Right atrium auricular region (tissue), 2 donors: ENCODE data around the gene MTUS2. TPM values are rescaled to one million over a fixed set of nuclear protein-coding genes. Genes with fewer than 3 reads are reported as not detected.
A peak's percentile ranks its signal among the peaks of the same experiment; 100 is the strongest.

Experiments used
- DNase-seq: peaks from one replicate; pipeline ENCODE4 v3.0.0-alpha.2; 2019; ENCODE audit warnings: low spot score
- H3K27ac ChIP-seq, 2 donors: fragments of 200-600 bp; sonication (generic); 1 replicate in 1 of 2; 2 replicates in 1 of 2; pipeline ENCODE4 v1.5.1; 2016 to 2019
- H3K27me3 ChIP-seq, 2 donors: fragments of 200-600 bp; sonication (generic); one replicate each; pipeline versions ENCODE4 v1.5.1 to v1.6.0; 2017 to 2019
- H3K36me3 ChIP-seq: fragments of 200-600 bp; sonication (generic); one replicate; pipeline ENCODE4 v1.5.1; 2016
- H3K4me1 ChIP-seq, 2 donors: fragments of 200-600 bp; sonication (generic); one replicate each; pipeline versions ENCODE4 v1.5.1 to v1.6.0; 2017 to 2019
- H3K4me3 ChIP-seq, 2 donors: fragments of 200-600 bp; sonication (generic); 1 replicate in 1 of 2; 2 replicates in 1 of 2; pipeline ENCODE4 v1.5.1; 2017 to 2019; ENCODE audit warnings: mild to moderate bottlenecking in 1 of 2, moderate library complexity in 1 of 2
- H3K9me3 ChIP-seq, 2 donors: fragments of 200-600 bp; sonication (generic); one replicate each; pipeline ENCODE4 v1.5.1; 2019
- CTCF ChIP-seq, 2 donors: fragments of 200-600 bp; sonication (generic); IDR thresholded peaks; one replicate each; pipeline ENCODE4 v1.5.1; 2019; ENCODE audit warnings: antibody characterized with exemption in 2 of 2
- total RNA-seq, 2 donors: library from RNA; depleted of rRNA; stranded (reverse); fragments of >200 nt; gene quantifications; one replicate each; pipeline ENCODE4 v1.1.0, GENCODE V29; 2016

MTUS2 gene
- total RNA-seq, 2 donors from 2014 or later: 34.6 to 142 TPM

- H3K27ac ChIP-seq: peak overlapping the region; percentile 75 to 92
Measured at GRCh38 chr13:29438769-29439168, 618.6 kb downstream of the MTUS2 start.

GRCh38 chr13:29439601-29440388 lies 619.7 kb downstream of the MTUS2 start:
- no peak overlapping the region for H3K4me3 ChIP-seq
- peak overlapping the region; percentile 75 to 92 for H3K27ac ChIP-seq
- TF ChIP-seq CTCF (IDR thresholded peaks at IDR 0.05): no peak
- H3K27me3 ChIP-seq: no peaks in the 10 kb centered on the region
- DNase-seq: no peak
- H3K36me3 ChIP-seq: no peaks in the 10 kb centered on the region
- peaks cover 0 to 60% of the 10 kb centered on the region in 2 donors for H3K4me1 ChIP-seq
- no peaks in the 10 kb centered on the region for H3K9me3 ChIP-seq

More at GRCh38 chr13:29438769-29439168, 618.6 kb downstream of the MTUS2 start:
- H3K4me3 ChIP-seq: no peak overlapping the region
- no peaks in the 10 kb centered on the region for H3K9me3 ChIP-seq
- peaks cover 0 to 62% of the 10 kb centered on the region in 2 donors for H3K4me1 ChIP-seq
- no peak for DNase-seq
- TF ChIP-seq CTCF (IDR thresholded peaks at IDR 0.05): no peak
- no peaks in the 10 kb centered on the region for H3K36me3 ChIP-seq
- H3K27me3 ChIP-seq: no peaks in the 10 kb centered on the region

- Histone ChIP-seq H3K4me3 (no peak overlapping the region), H3K4me1 (peaks cover 0 to 46% of the 10 kb centered on the region in 2 donors), H3K27me3 (no peaks in the 10 kb centered on the region), H3K27ac (peak overlapping the region; percentile 60 to 92), H3K36me3 (no peaks in the 10 kb centered on the region), H3K9me3 (no peaks in the 10 kb centered on the region)
- DNase-seq: no peak
- no peak for TF ChIP-seq CTCF (IDR thresholded peaks at IDR 0.05)
Measured at GRCh38 chr13:29441306-29441705, 621.2 kb downstream of the MTUS2 start.

- Histone ChIP-seq H3K4me1 (peaks cover 0 to 18% of the 10 kb centered on the region in 2 donors), H3K27me3 (no peaks in the 10 kb centered on the region), H3K27ac (no peak overlapping the region), H3K9me3 (no peaks in the 10 kb centered on the region), H3K4me3 (no peak overlapping the region), H3K36me3 (no peaks in the 10 kb centered on the region)
- no peak for TF ChIP-seq CTCF (IDR thresholded peaks at IDR 0.05)
- DNase-seq: no peak
Measured at GRCh38 chr13:29446016-29446415, 625.9 kb downstream of the MTUS2 start.

- Histone ChIP-seq H3K27ac (peak overlapping the region; percentile 11 to 50), H3K27me3 (no peaks in the 10 kb centered on the region), H3K36me3 (no peaks in the 10 kb centered on the region), H3K9me3 (no peaks in the 10 kb centered on the region), H3K4me1 (peaks cover 0 to 14% of the 10 kb centered on the region in 2 donors), H3K4me3 (no peak overlapping the region)
- DNase-seq: no peak
- TF ChIP-seq CTCF (IDR thresholded peaks at IDR 0.05): no peak
Measured at GRCh38 chr13:29448174-29448573, 628.0 kb downstream of the MTUS2 start.
